ENCODE results near the gene TMEM200C.
A peak's percentile ranks its signal among the peaks of the same experiment; 100 is the strongest.

TMEM200C gene

GRCh38 chr18:5895299-5895875 lies at the start of gene TMEM200C:
Gene TMEM200C (minus strand): TSS chr18:5895522. CDS start chr18:5892063, 3,459 bp downstream.
- DNase-seq: peak; percentile 34

GRCh38 chr18:5944448-5944847 lies 49.1 kb upstream of the TMEM200C start:
- no peak for DNase-seq

- DNase-seq: no peak
These were observed 48.2 kb upstream of the TMEM200C start for GRCh38 chr18:5943514-5943913.

GRCh38 chr18:5942591-5942990 lies 47.3 kb upstream of the TMEM200C start:
- DNase-seq: no peak

GRCh38 chr18:5941890-5942289 lies 46.6 kb upstream of the TMEM200C start:
- DNase-seq: no peak

GRCh38 chr18:5939801-5940667 lies 44.7 kb upstream of the TMEM200C start:
- no peak for DNase-seq

GRCh38 chr18:5937795-5938194 lies 42.5 kb upstream of the TMEM200C start:
- no peak for DNase-seq

GRCh38 chr18:5937121-5937520 lies 41.8 kb upstream of the TMEM200C start:
- no peak for DNase-seq

- no peak for DNase-seq
These were observed 35.5 kb upstream of the TMEM200C start for GRCh38 chr18:5930789-5931188.

GRCh38 chr18:5918205-5918858 lies 23.0 kb upstream of the TMEM200C start:
- DNase-seq: no peak

GRCh38 chr18:5914951-5915350 lies 19.6 kb upstream of the TMEM200C start:
- DNase-seq: no peak

GRCh38 chr18:5914016-5914415 lies 18.7 kb upstream of the TMEM200C start:
- DNase-seq: no peak

GRCh38 chr18:5912566-5912965 lies 17.2 kb upstream of the TMEM200C start:
- DNase-seq: no peak

- DNase-seq: no peak
These were observed 13.8 kb upstream of the TMEM200C start for GRCh38 chr18:5909125-5909524.

GRCh38 chr18:5903386-5903785 lies 8.1 kb upstream of the TMEM200C start:
- DNase-seq: no peak

GRCh38 chr18:5900262-5900661 lies 4.9 kb upstream of the TMEM200C start:
- DNase-seq: peak; percentile 60

GRCh38 chr18:5899835-5900234 lies 4.5 kb upstream of the TMEM200C start:
- no peak for DNase-seq

- no peak for DNase-seq
These were observed 786 bp upstream of the TMEM200C start for GRCh38 chr18:5895876-5896740.

GRCh38 chr18:5894611-5895298 lies 567 bp downstream of the TMEM200C start:
- DNase-seq: peak; percentile 37

GRCh38 chr18:5893956-5894610 lies 1.2 kb downstream of the TMEM200C start:
- peak; percentile 17 for DNase-seq

- DNase-seq: no peak
These were observed 2.4 kb downstream of the TMEM200C start for GRCh38 chr18:5892823-5893431.
